ENCODE data around the gene EIF4E3.

DNA sequence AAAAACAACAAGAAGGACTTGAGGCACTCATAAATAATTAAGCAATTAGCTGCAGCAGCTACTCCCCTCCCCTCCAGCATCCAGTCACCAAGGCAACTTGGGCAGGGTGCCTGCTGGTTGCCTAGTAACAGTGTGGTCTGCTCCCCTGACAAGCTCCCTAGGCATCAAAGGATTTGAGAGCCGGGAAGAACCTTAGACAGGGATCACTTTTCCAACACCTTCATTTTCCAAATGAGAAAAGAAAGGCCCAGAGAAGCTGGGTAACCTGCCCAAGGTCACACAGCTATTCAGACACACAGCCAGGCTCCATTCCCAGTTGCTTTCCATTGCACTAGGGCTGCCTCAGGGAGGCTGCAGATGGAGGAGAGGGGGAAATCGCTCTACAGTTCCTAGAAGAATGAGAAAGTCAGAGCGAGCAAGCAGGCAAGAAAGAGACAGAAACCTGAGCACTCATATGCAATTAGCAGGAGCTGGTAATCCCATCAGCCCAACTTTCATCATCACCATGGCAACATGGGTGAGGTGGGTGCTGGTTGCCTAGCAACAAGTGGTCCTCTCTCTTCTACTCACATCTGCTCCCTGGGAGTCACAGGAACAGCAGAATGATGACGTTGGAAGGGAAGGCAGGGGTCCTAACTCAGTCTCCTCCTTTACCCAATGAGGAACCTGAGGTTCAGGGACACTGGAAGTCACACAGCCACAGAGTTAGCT lies 3.6 kb upstream of the EIF4E3 start:
- no peak for TF ChIP-seq CTCF (IDR thresholded peaks at IDR 0.05)
- TF ChIP-seq POLR2A (IDR thresholded peaks at IDR 0.05; ENCODE audit: low read depth), result no peak
- TF ChIP-seq POLR2AphosphoS5 (IDR thresholded peaks at IDR 0.05), result no peak

Data from esophagus muscularis mucosa (tissue), 3 donors.